ENCODE results near the gene POGZ.
"Not testable (repeated sequence)": the region's sequence is repeated elsewhere in the genome, so short reads cannot be mapped to it uniquely, and the experiment has no call there.

POGZ gene

GRCh38 chr1:151478140-151478812, 19.0 kb upstream of the POGZ start:
- DNase-seq (ENCODE audit: low read depth) = no peak

- DNase-seq (ENCODE audit: low read depth) = no peak
Measured at GRCh38 chr1:151477066-151477465, 17.8 kb upstream of the POGZ start.

- peak; percentile 30 for DNase-seq (ENCODE audit: low read depth)
Measured at GRCh38 chr1:151476083-151476482, 16.8 kb upstream of the POGZ start.

GRCh38 chr1:151475175-151475574, 15.9 kb upstream of the POGZ start:
- DNase-seq (ENCODE audit: low read depth) = no peak

GRCh38 chr1:151474745-151475144, 15.5 kb upstream of the POGZ start:
- DNase-seq (ENCODE audit: low read depth) = no peak

- DNase-seq (ENCODE audit: low read depth) = peak; percentile 63
Measured at GRCh38 chr1:151472856-151473731, 13.8 kb upstream of the POGZ start.

GRCh38 chr1:151465026-151465425, 5.7 kb upstream of the POGZ start:
- no peak for DNase-seq (ENCODE audit: low read depth)

- DNase-seq (ENCODE audit: low read depth) = no peak
Measured at GRCh38 chr1:151461694-151462093, 2.4 kb upstream of the POGZ start.

GRCh38 chr1:151458802-151459330, 428 bp downstream of the POGZ start:
- DNase-seq (ENCODE audit: low read depth) = peak; percentile 79

GRCh38 chr1:151457911-151458801, 1.1 kb downstream of the POGZ start:
- DNase-seq (ENCODE audit: low read depth) = peak; percentile 91

- DNase-seq (ENCODE audit: low read depth) = no peak
Measured at GRCh38 chr1:151455966-151456365, 3.3 kb downstream of the POGZ start.

- DNase-seq (ENCODE audit: low read depth) = no peak
Measured at GRCh38 chr1:151455231-151455630, 4.1 kb downstream of the POGZ start.

GRCh38 chr1:151447696-151448095, 11.6 kb downstream of the POGZ start:
- no peak for DNase-seq (ENCODE audit: low read depth)

GRCh38 chr1:151444783-151445177, 14.5 kb downstream of the POGZ start:
- no peak for DNase-seq (ENCODE audit: low read depth)

GRCh38 chr1:151443846-151444782, 15.2 kb downstream of the POGZ start:
- DNase-seq (ENCODE audit: low read depth) = peak; percentile 91

- DNase-seq (ENCODE audit: low read depth) = not testable (repeated sequence)
Measured at GRCh38 chr1:151437396-151437795, 21.9 kb downstream of the POGZ start.

GRCh38 chr1:151436985-151437384, 22.3 kb downstream of the POGZ start:
- DNase-seq (ENCODE audit: low read depth) = no peak

- DNase-seq (ENCODE audit: low read depth) = no peak
Measured at GRCh38 chr1:151435174-151435573, 24.1 kb downstream of the POGZ start.

GRCh38 chr1:151433827-151434226, 25.5 kb downstream of the POGZ start:
- DNase-seq (ENCODE audit: low read depth) = not testable (repeated sequence)

GRCh38 chr1:151428068-151428467, 31.2 kb downstream of the POGZ start:
- no peak for DNase-seq (ENCODE audit: low read depth)

GRCh38 chr1:151425103-151425502, 34.2 kb downstream of the POGZ start:
- no peak for DNase-seq (ENCODE audit: low read depth)

All from ELR (cell line).